ENCODE results near the gene GRID2.

DNA sequence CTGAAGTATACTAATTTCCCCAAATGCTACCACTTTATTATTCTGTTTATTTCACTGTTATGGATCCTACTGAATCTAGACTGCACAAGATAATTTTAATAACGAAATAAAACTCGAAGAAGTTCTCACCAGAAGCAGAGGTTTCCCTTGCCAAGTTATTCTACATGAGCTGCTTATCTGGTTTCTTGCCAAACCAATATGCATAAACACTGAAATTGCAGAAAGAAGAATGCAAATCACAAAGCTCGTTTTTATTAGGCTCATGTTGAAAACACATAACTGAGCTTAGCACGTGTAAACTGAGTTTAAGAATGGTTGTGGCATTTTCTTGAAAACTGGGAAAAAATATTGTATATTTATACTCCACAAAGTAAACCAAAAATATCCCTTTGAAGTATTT, 35.9 kb downstream of the GRID2 start:
- TF ChIP-seq EP300 (IDR thresholded peaks at IDR 0.05) (no peak), POLR2A (IDR thresholded peaks at IDR 0.05) (no peak), POLR2AphosphoS5 (IDR thresholded peaks at IDR 0.05) (no peak)
- TF ChIP-seq, protein P1, sequence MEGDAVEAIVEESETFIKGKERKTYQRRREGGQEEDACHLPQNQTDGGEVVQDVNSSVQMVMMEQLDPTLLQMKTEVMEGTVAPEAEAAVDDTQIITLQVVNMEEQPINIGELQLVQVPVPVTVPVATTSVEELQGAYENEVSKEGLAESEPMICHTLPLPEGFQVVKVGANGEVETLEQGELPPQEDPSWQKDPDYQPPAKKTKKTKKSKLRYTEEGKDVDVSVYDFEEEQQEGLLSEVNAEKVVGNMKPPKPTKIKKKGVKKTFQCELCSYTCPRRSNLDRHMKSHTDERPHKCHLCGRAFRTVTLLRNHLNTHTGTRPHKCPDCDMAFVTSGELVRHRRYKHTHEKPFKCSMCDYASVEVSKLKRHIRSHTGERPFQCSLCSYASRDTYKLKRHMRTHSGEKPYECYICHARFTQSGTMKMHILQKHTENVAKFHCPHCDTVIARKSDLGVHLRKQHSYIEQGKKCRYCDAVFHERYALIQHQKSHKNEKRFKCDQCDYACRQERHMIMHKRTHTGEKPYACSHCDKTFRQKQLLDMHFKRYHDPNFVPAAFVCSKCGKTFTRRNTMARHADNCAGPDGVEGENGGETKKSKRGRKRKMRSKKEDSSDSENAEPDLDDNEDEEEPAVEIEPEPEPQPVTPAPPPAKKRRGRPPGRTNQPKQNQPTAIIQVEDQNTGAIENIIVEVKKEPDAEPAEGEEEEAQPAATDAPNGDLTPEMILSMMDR (IDR thresholded peaks at IDR 0.05): no peak

Data from stomach (tissue), 4 donors.